ENCODE results near the gene SELP. TPM values are rescaled to one million over a fixed set of nuclear protein-coding genes. Genes with fewer than 3 reads are reported as not detected.

Gene SELP
- total RNA-seq, 2 donors from 2014 or later: 9.3 to 43.2 TPM

DNA sequence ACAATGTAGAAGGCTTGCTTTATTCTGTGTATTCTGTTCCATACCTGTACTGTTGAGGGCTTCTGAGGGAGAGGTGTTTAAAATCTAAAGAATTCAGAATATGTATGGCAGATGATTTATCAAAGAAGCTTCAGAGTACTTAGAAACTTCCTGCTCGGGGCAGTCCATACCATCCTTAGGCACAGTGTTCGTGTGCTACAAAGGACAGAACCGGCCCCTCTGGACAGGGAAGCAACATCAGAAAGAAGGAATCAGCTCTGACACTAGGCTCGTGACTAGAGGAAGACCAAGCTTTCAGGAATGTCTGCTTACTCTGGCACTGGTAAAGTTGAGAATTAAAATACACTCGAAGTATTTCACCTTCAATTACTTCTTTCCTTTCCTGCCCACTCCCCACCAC, 14.1 kb downstream of the SELP start:
- Histone ChIP-seq H3K9me3 (no peaks in the 10 kb centered on the region), H3K4me1 (ENCODE audit: control insufficient read depth in 1 of 2, low read depth in 2 of 2) (no peaks in the 10 kb centered on the region), H3K27ac (no peak overlapping the region), H3K27me3 (replicated peaks; ENCODE audit: insufficient read depth) (no peaks in the 10 kb centered on the region), H3K36me3 (no peaks in the 10 kb centered on the region), H3K4me3 (no peak overlapping the region)
- no peak for ATAC-seq (ENCODE audit: insufficient number of reproducible peaks, low FRiP score, low read depth)
- TF ChIP-seq CTCF (IDR thresholded peaks at IDR 0.05): no peak
- DNase-seq (ENCODE audit: low spot score): no peak

- DNase-seq (ENCODE audit: low spot score) (no peak), ATAC-seq (ENCODE audit: insufficient number of reproducible peaks, low FRiP score, low read depth) (no peak)
- H3K36me3 ChIP-seq: no peaks in the 10 kb centered on the region
- no peak for TF ChIP-seq CTCF (IDR thresholded peaks at IDR 0.05)
- H3K4me1 ChIP-seq (ENCODE audit: control insufficient read depth in 1 of 2, low read depth in 2 of 2): no peaks in the 10 kb centered on the region
- H3K27ac ChIP-seq: no peak overlapping the region
- no peaks in the 10 kb centered on the region for H3K27me3 ChIP-seq (replicated peaks; ENCODE audit: insufficient read depth)
- no peaks in the 10 kb centered on the region for H3K9me3 ChIP-seq
- H3K4me3 ChIP-seq: no peak overlapping the region
Measured at GRCh38 chr1:169610858-169611257, 19.1 kb downstream of the SELP start.

- H3K36me3 ChIP-seq: no peaks in the 10 kb centered on the region
Measured at GRCh38 chr1:169610108-169610507, 19.8 kb downstream of the SELP start.

DNA sequence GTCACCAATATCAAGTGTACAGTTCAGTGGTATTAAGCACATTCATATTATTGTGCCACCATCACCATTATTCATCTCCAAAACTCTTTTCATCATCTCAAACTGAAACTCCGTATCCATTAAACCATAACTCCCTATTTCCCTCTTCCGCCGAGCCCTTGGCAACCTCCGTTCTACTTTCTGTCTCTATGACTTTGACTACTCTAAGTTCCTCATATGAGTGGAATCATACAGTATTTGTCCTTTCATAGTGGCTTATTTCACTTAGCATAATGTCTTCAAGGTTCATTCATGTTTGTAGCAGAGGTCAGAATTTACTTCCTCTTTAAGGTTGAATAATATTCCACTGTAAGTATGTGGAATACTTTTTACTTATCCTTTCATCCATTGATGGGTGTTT, 21.7 kb downstream of the SELP start:
- no peak for ATAC-seq (ENCODE audit: insufficient number of reproducible peaks, low FRiP score, low read depth)
- no peaks in the 10 kb centered on the region for H3K36me3 ChIP-seq

More at GRCh38 chr1:169610108-169610507, 19.8 kb downstream of the SELP start:
- no peaks in the 10 kb centered on the region for H3K27me3 ChIP-seq (replicated peaks; ENCODE audit: insufficient read depth)
- no peaks in the 10 kb centered on the region for H3K9me3 ChIP-seq
- no peak overlapping the region for H3K27ac ChIP-seq
- ATAC-seq (ENCODE audit: insufficient number of reproducible peaks, low FRiP score, low read depth) (no peak), DNase-seq (ENCODE audit: low spot score) (no peak)
- H3K4me3 ChIP-seq: no peak overlapping the region
- no peak for TF ChIP-seq CTCF (IDR thresholded peaks at IDR 0.05)
- H3K4me1 ChIP-seq (ENCODE audit: control insufficient read depth in 1 of 2, low read depth in 2 of 2): no peaks in the 10 kb centered on the region

DNA sequence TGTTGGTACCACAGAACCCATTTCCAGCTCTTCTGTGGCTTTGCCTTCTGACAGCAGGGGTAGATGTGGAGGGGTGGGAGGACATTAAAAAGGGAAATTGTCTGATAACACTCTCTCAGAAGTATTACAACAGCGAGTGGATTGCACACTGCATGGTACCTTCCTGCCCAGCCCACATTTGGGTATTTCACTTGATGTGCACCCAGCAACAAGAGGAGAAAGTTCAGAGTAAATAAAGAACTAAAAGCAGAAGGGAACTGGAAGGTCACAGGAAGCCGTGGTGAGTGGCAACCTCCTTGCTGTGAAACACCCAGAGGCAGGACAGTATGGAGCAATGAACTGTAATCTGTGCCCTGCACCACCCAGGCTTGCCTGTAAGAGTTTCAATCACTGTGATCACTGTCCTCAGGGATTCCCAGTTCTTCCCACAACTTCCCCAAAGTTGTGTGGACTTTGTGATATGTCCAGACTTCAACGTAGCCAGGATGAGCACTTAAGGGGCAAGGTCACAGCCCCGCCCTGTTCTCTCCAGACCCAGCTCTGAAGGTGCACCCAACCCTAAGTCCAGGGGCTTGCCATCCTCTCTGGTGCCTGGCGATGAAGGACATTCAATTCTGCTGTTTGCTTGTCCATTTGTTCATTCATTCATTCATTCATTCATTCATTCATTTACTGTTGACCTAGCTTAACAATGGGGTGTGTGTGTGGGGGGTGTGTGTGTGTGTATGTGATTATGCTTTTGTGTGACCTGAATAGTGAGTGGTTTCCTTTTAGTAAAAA, 25.0 kb downstream of the SELP start:
- Histone ChIP-seq H3K9me3 (no peaks in the 10 kb centered on the region), H3K27ac (no peak overlapping the region), H3K36me3 (no peaks in the 10 kb centered on the region), H3K4me3 (no peak overlapping the region), H3K4me1 (ENCODE audit: control insufficient read depth in 1 of 2, low read depth in 2 of 2) (no peaks in the 10 kb centered on the region), H3K27me3 (replicated peaks; ENCODE audit: insufficient read depth) (no peaks in the 10 kb centered on the region)
- ATAC-seq (ENCODE audit: insufficient number of reproducible peaks, low FRiP score, low read depth): no peak
- DNase-seq (ENCODE audit: low spot score): no peak
- no peak for TF ChIP-seq CTCF (IDR thresholded peaks at IDR 0.05)

More for the DNA sequence above, 21.7 kb downstream of the SELP start:
- TF ChIP-seq CTCF (IDR thresholded peaks at IDR 0.05): no peak
- no peaks in the 10 kb centered on the region for H3K9me3 ChIP-seq
- H3K27me3 ChIP-seq (replicated peaks; ENCODE audit: insufficient read depth): no peaks in the 10 kb centered on the region
- no peak overlapping the region for H3K4me3 ChIP-seq
- no peak for DNase-seq (ENCODE audit: low spot score)
- no peaks in the 10 kb centered on the region for H3K4me1 ChIP-seq (ENCODE audit: control insufficient read depth in 1 of 2, low read depth in 2 of 2)
- no peak overlapping the region for H3K27ac ChIP-seq

Data from thoracic aorta (tissue), 2 donors.